NCI-H2107 (cell line): ENCODE measurements around the gene WWOX.

Experiments
- DNase-seq: peaks from one replicate; lab custom pipeline; 2025; lab: John Stamatoyannopoulos, UW

Gene WWOX

DNA sequence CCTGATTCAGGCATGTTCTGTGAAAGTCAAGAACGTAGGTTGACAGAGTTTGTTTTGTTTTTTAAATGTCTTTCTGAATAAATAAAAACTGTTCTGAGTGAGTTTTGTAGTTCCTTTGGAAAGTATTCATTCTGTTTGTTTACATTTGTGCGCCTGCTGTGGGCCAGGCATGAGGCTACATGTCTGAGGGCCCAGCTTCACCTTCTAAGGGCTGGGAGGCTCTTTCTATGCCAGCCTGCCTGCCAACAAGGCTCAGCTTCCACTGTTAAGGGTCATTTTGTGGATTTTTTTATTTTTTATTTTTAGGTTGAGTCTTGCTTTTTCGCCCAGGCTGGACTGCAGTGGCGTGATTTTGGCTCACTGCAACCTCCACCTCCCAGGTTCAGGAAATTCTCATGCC is 6.1 kb downstream of the WWOX start:
- no peak for DNase-seq

- DNase-seq: no peak
Observed at GRCh38 chr16:78106686-78107085, 7.2 kb downstream of the WWOX start.

- no peak for DNase-seq
Observed at GRCh38 chr16:78108451-78108850, 9.0 kb downstream of the WWOX start.

DNA sequence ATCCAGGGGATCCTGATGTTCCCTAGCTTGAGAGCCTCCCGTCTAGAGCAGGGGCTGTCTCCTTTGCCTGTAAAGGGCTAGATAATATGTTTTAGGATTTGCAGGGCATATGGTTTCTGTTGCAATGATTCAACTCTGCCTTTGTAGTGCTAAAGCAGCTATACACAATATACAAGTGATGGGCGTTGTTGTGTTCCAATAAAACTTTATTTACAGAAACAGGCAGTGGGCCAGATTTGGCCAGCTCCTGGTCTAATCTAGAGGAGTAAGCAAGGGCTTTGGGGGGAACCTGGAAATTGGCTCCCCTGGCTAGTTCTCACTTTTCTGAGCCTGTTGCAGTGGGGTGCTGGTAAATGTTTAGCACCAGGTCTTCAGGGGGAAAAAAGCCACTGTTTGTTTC is 13.8 kb downstream of the WWOX start:
- DNase-seq: no peak

DNA sequence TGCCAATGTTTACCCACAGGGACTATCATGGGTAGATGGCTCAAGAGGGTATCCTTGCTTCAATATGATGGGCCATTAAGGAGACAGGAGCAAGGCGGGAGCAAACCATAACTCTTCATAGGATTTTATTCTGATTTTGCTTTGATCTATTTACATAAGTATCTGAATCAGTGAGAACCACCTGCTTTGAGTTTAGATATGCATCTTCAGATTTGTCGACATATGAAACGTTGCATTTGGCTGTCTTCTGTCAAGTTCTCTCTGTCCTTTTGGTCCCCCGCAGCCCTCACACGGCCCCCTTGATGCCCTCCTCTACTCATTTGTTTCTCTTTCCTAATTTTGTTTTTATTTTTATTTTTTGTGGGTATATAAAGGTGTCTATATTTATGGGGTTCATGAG is 16.2 kb downstream of the WWOX start:
- DNase-seq: no peak

GRCh38 chr16:78116946-78117345 is 17.5 kb downstream of the WWOX start:
- DNase-seq: no peak

GRCh38 chr16:78117391-78117790 is 17.9 kb downstream of the WWOX start:
- no peak for DNase-seq

DNA sequence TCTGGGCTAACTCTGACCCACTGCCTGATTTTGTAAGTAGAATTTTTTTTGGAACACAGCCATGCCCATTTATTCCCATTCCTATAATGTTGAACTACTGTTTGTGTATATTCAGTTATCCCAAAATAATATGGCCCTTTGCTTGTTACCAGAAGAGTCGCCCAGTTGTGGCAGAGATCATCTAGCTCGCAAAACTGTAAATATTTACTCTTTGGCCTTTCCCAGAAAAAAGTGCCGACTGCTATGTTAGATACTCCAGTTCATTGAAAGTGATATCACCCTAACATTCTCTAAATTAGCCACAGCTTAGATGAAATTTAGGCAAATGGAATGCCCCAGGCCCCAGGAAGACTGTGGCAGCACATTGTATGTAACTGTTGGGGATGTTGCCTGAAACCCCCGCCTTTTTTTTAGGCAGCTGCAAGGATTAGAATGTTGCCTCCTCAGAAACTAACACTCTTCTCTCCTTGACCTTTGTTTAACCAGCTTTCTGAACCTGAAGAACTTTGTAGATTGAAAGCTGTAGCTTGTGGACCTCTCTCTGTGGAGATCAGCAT is 19.1 kb downstream of the WWOX start:
- no peak for DNase-seq

GRCh38 chr16:78122774-78123315 is 23.4 kb downstream of the WWOX start:
- DNase-seq: no peak

- DNase-seq: no peak
Observed at GRCh38 chr16:78125112-78125844, 25.8 kb downstream of the WWOX start.

- DNase-seq: no peak
Observed at GRCh38 chr16:78126662-78127061, 27.2 kb downstream of the WWOX start.

- DNase-seq: no peak
Observed at GRCh38 chr16:78127130-78127529, 27.7 kb downstream of the WWOX start.

GRCh38 chr16:78128913-78129312 is 29.5 kb downstream of the WWOX start:
- DNase-seq: no peak

DNA sequence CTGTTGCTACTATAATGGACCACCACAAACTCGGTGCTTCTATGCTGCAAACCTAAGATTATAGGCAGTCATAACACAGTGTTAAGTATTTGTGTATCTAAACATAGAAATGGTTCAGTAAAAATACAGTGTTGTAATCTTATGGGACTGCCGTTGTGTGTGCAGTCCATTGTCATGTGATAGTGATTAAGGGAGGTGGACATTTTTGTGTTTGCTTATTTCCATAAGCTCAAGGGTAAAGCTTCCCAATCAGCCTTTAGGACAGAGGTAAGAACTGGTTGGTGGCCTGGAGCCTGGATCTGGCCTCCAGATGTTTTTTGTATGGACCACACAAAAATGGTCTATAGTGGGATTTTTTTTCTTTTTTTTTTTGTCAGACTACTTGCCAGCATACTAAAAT is 29.9 kb downstream of the WWOX start:
- no peak for DNase-seq

- no peak for DNase-seq
Observed at GRCh38 chr16:78130083-78130608, 30.7 kb downstream of the WWOX start.

DNA sequence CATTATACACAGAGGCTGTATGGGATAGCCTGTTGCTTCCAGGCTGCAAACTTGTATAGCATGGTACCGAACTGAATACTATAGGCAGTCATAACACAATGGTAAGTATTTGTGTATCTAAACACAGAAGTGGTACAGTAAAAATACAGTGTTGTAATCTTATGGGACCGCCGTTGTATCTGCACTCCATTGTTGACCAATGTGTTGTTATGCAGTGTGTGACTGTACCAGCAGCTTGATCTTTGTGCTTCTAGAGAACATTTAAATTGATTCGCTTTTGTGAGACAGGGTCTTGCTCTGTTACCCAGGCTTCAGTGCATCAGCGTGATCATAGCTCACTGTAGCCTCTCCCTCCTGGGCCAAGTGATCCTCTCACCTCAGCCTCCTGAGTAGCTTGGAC is 31.5 kb downstream of the WWOX start:
- DNase-seq: no peak

DNA sequence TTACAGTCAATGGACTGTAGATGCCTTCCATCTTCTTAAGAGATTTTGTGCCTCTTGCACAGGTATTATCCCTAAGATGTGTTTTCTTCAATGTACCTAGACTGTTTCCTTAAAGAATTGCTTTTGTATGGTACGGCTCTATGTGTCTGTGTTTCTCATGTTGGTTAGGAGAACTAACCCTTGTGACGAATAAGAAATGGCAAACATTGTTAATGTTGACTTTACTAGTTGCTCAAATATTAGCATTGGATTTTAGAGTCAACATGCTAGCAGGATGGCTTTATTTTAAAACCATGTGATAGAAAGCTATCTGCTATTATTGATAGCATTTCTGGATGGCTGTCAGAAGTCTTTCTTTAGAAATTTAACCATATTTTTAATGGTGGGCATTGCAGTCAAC is 34.5 kb downstream of the WWOX start:
- no peak for DNase-seq

DNA sequence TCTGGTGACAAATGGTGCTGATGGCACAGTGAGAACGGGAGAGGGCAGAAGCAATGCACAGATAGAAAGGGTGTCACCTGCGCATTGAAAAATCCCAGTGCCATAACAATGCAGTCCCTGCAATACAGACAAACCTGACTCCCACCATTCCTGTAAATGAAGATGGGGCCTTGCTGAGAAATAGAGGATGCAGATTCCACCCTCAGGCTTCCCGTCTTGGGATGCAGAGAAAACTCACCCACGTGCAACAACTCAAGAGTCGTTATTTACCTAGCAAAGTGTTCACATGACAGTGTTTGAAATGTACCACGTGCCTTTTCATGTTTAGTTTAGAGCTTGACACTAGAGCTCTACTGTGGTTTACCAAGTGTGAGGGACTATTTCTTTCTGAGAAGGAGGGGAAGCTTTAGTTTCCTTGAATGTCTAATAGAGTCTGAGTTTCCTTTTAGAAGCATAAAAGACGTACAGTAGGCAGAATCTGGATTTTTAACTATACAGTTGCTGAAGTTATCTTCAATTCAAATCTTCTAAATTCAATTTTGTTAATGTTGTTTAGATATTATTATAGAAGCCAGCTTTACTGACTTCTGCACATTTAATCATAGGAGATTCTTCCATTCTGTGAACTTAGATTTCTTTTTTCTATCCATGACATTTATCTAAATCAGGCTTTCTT is 35.6 kb downstream of the WWOX start:
- no peak for DNase-seq

GRCh38 chr16:78137179-78137578 is 37.7 kb downstream of the WWOX start:
- no peak for DNase-seq

GRCh38 chr16:78137782-78138616 is 38.5 kb downstream of the WWOX start:
- no peak for DNase-seq

- no peak for DNase-seq
Observed at GRCh38 chr16:78140818-78141466, 41.5 kb downstream of the WWOX start.

DNA sequence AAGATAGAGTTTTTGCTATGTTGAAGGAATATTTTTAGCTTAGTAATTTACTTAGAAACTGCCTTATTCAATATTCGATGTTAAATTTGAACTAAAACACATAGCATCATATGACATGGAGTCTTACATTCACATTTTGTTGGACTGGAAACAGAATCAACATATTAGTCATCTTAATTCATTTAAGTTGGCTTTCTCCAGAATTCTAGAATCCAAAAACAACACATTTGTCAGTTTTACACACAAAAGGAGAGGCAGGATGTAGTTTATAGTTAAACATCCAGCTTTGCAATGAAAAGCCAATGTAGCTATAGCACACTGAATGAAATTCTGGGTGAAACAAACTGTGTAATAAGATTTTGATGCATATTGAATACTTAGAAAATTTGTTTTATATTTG is 43.3 kb downstream of the WWOX start:
- DNase-seq: no peak
